Measurements from ENCODE around the gene CLASP1.
A peak's percentile ranks its signal among the peaks of the same experiment; 100 is the strongest.

CLASP1 gene

GRCh38 chr2:121288454-121289231, 360.6 kb downstream of the CLASP1 start:
- TF ChIP-seq ZFP3 (CRISPR knock-in tag; IDR thresholded peaks at IDR 0.05) (peak; percentile 78; the same call in 1 of the 2 replicates), ESRRG (CRISPR knock-in tag; IDR thresholded peaks at IDR 0.05) (no peak), ZC3H10 (CRISPR knock-in tag; IDR thresholded peaks at IDR 0.05) (no peak)
- no peak for ATAC-seq

GRCh38 chr2:121287956-121288355, 361.3 kb downstream of the CLASP1 start:
- no peak for TF ChIP-seq RARB (CRISPR knock-in tag; IDR thresholded peaks at IDR 0.05)
- TF ChIP-seq OSR1 (CRISPR knock-in tag; IDR thresholded peaks at IDR 0.05), result no peak
- TF ChIP-seq TSHZ2 (CRISPR knock-in tag; IDR thresholded peaks at IDR 0.05), result no peak
- TF ChIP-seq BACH2 (CRISPR knock-in tag; IDR thresholded peaks at IDR 0.05; ENCODE audit: borderline replicate concordance), result no peak
- TF ChIP-seq CSRNP3 (CRISPR knock-in tag; IDR thresholded peaks at IDR 0.05), result no peak
- TF ChIP-seq ZFP30 (CRISPR knock-in tag; IDR thresholded peaks at IDR 0.05), result no peak
- no peak for TF ChIP-seq CSDC2 (CRISPR knock-in tag; IDR thresholded peaks at IDR 0.05)
- TF ChIP-seq ISL1 (CRISPR knock-in tag; IDR thresholded peaks at IDR 0.05), result no peak
- TF ChIP-seq SNAI2 (CRISPR knock-in tag; IDR thresholded peaks at IDR 0.05), result no peak
- TF ChIP-seq ZC3H10 (CRISPR knock-in tag; IDR thresholded peaks at IDR 0.05), result no peak
- ATAC-seq, result no peak

All from SK-N-SH treated with all-trans-retinoic acid at 6 μM for 48 hours (cell line).